ENCODE measurements around the gene GAREM1.
"Not testable (repeated sequence)": the region's sequence is repeated elsewhere in the genome, so short reads cannot be mapped to it uniquely, and the experiment has no call there.

The GAREM1 gene

GRCh38 chr18:32368991-32369390 is 101.7 kb downstream of the GAREM1 start:
- DNase-seq (ENCODE audit: low read depth): no peak

GRCh38 chr18:32368170-32368569 is 102.5 kb downstream of the GAREM1 start:
- DNase-seq (ENCODE audit: low read depth): no peak

DNA sequence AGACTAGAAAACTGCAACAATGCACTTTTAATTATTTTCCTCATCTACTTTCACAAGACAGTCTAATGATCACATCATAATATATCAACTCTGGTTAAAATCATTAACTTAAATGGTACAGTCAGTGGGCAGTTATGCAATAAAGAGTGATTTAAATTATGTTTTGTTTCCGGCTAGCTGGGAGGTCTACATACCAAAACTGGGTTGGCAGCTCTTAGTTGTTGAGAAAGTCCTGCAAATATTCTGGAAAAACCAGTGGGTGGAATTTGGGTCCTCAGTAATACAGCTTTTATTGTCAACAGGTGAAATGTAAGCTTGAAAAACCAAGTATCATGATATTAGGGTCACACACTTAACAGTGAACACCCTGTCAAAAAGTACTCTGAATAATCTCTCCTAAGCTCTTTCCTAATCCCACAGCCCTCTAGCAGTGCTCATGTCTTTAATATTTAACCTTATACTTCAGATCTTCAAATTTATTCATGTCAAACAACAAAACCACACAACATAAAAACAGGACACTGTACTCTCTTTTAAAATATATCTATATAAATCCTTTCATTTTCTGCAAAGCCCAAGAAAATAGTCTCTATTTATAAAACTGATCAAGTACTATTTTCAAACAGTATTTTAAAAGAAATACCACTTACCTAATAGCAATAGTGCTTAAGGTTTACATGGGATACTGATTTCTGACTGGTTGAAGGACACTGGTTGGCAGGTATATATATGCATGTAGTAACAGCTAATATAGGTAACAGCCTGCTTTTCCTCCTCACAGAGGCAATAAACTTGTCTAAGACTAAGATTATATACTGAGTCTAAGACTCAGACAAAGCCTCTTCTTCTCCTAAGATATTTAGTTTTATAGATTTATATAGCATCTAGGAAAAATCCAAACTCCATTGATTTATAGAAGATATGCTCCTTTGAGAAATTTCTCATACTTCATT is 103.8 kb downstream of the GAREM1 start:
- no peak for DNase-seq (ENCODE audit: low read depth)

GRCh38 chr18:32362484-32362883 is 108.2 kb downstream of the GAREM1 start:
- DNase-seq (ENCODE audit: low read depth): no peak

- DNase-seq (ENCODE audit: low read depth): no peak
Observed at GRCh38 chr18:32360682-32361345, 109.9 kb downstream of the GAREM1 start.

GRCh38 chr18:32358529-32358928 is 112.2 kb downstream of the GAREM1 start:
- DNase-seq (ENCODE audit: low read depth): no peak

DNA sequence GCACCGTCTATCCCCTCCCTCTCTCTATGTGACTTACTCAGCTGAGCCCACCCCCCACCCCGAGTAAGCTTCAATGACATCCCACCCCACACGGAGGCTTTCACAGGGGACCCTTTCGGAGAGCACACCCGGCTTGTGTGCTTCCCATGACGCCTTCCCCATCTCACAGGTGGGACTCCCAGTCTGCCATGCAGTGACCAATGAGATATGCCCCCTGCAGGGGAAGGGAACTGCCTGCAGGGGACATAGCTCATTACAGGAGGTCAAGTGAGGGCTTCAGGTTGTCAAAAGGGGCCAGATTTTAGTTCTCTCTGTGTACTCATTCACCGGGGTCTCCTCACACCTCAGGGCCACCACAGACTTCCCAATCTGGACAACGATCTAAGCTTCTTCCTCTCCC is 112.6 kb downstream of the GAREM1 start:
- no peak for DNase-seq (ENCODE audit: low read depth)

DNA sequence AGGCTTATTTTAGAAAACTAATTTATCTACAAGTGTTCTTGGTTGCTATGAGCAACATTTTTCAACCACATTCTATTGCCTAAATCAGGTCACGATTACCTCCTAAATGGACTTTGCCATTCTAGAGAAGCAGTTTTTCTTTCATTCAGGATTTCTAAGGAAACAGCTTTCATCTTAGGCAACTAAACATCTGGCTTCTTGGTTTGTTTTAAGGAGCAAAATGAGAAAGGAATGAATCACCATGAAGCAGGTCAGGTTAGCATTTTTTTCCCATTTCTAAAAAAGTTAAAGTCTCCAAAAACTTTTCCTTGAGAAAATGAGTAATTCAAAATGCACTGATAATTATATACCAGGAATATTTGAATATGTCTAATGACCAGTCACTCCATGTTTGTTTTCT is 114.8 kb downstream of the GAREM1 start:
- no peak for DNase-seq (ENCODE audit: low read depth)

GRCh38 chr18:32354518-32354917 is 116.2 kb downstream of the GAREM1 start:
- no peak for DNase-seq (ENCODE audit: low read depth)

- DNase-seq (ENCODE audit: low read depth): no peak
Observed at GRCh38 chr18:32353257-32353656, 117.4 kb downstream of the GAREM1 start.

DNA sequence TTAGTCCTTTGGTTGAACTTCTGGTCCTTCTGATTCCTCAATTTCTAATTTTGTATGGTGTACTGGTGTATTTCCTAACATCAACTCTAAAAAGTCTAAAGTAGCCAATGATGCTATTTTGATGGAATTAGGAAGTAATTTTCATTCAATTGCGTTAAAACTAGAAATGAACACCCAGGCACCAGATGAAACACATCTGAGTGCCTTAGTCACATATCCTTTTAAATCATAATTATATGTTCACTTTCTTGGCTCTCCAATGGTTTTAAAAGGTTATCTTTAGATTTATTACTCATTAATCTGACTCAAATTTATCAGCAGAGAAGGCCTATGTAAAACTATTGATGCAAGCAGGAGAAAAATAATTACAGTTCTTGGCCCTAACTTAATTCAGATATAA is 119.7 kb downstream of the GAREM1 start:
- no peak for DNase-seq (ENCODE audit: low read depth)

GRCh38 chr18:32349728-32350395 is 120.8 kb downstream of the GAREM1 start:
- DNase-seq (ENCODE audit: low read depth): no peak

- DNase-seq (ENCODE audit: low read depth): no peak
Observed at GRCh38 chr18:32346671-32347070, 124.0 kb downstream of the GAREM1 start.

GRCh38 chr18:32343634-32344033 is 127.0 kb downstream of the GAREM1 start:
- DNase-seq (ENCODE audit: low read depth): no peak

DNA sequence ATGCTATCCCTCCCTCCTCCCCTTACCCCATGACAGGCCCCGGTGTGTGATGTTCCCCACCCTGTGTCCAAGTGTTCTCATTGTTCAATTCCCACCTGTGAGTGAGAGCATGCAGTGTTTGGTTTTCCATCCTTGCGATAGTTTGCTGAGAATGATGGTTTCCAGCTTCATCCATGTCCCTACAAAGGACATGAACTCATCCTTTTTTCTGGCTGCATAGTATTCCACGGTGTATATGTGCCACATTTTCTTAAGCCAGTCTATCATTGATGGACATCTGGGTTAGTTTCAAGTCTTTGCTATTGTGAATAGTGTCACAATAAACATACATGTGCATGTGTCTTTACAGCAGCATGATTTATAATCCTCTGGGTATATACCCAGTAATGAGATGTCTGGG is 129.6 kb downstream of the GAREM1 start:
- not testable (repeated sequence) for DNase-seq (ENCODE audit: low read depth)

- DNase-seq (ENCODE audit: low read depth): no peak
Observed at GRCh38 chr18:32339045-32339444, 131.6 kb downstream of the GAREM1 start.

DNA sequence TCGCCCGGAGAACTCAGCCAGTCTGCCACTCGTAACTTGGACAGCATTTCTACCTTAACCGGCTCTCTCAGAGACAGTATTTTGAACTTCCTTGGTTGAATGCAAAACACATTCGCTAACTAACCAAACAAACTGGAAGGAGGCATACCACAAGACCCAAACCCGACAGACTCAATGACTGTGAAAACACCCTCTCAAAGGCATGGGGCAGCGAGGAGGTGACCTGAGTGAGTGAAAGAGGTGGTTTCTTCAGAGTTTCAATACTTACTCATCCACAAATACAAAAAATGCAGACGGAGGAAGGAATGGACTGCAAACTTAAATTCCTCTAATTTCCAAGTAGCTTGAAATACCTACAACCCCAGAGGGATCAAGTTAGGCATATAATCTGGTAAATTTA is 132.9 kb downstream of the GAREM1 start:
- no peak for DNase-seq (ENCODE audit: low read depth)

GRCh38 chr18:32337347-32337746 is 133.3 kb downstream of the GAREM1 start:
- no peak for DNase-seq (ENCODE audit: low read depth)

GRCh38 chr18:32335228-32335627 is 135.5 kb downstream of the GAREM1 start:
- no peak for DNase-seq (ENCODE audit: low read depth)

DNA sequence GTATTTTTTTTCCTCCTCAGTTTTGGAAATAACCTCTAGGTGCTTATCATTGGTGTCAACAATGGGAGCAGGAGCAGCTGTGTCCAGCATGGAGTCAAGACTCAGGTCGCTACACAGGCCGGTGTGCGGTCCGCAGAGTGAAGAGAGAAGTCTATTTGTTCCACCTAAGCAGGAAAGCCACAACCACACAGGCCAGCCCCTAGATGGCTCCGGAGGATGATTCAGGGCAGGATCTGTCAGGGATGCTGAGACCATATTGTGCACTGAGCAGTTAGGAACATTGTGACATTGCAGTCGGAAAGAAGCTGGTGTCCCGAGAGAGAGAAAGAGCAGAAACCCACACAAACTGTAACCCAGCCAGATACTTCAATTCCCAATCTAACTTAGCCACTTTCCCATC is 136.9 kb downstream of the GAREM1 start:
- DNase-seq (ENCODE audit: low read depth): no peak

DNA sequence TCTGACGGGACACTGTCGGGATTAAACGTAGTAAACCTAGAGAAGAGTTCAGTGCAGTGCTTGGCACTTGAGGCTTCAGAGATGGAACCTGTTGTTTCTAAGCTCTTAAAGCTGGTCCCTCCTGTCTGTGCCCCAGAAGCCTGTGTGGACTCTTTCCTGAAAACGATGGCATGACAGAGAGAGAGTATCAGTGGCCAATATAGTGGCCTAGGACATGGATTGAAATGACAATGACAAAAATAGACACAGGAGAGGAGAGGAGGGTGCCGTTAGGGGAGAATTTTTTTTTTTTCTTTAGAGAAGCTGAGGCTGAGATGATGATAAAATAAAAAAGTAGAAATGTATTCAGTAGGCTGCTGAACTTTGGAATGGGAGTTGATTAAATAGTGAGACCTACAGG is 138.0 kb downstream of the GAREM1 start:
- no peak for DNase-seq (ENCODE audit: low read depth)

GRCh38 chr18:32328974-32329373 is 141.7 kb downstream of the GAREM1 start:
- no peak for DNase-seq (ENCODE audit: low read depth)

DNA sequence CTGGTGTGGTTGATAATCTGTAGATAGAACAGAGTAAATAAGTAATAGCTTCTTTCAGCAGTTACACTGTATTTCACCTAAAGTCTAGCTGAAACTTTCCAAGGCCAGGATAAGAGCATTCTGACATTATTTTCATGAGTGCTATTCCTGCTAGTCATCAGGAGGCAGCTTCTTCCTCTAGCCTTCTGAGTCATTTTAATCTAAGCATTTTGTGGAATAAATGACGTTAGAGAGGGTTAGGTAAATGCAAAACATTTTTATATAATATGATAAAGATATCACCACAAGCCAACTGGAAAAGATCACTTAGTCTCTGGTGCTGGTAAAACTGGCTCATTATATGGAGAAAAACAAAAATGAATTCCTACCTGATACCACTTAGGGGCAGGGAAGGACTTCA is 142.3 kb downstream of the GAREM1 start:
- no peak for DNase-seq (ENCODE audit: low read depth)
